HG02798 (cell line): ENCODE results near the gene LHX3.
A peak's percentile ranks its signal among the peaks of the same experiment; 100 is the strongest.

Source experiments
- ATAC-seq: cut with Tn5 transposase; IDR thresholded peaks from one replicate; pipeline ENCODE4 v1.9.1; 2021; ENCODE audit warnings: mild to moderate bottlenecking; ENCODE audit not compliant: unreplicated experiment, poor library complexity

The LHX3 gene

DNA sequence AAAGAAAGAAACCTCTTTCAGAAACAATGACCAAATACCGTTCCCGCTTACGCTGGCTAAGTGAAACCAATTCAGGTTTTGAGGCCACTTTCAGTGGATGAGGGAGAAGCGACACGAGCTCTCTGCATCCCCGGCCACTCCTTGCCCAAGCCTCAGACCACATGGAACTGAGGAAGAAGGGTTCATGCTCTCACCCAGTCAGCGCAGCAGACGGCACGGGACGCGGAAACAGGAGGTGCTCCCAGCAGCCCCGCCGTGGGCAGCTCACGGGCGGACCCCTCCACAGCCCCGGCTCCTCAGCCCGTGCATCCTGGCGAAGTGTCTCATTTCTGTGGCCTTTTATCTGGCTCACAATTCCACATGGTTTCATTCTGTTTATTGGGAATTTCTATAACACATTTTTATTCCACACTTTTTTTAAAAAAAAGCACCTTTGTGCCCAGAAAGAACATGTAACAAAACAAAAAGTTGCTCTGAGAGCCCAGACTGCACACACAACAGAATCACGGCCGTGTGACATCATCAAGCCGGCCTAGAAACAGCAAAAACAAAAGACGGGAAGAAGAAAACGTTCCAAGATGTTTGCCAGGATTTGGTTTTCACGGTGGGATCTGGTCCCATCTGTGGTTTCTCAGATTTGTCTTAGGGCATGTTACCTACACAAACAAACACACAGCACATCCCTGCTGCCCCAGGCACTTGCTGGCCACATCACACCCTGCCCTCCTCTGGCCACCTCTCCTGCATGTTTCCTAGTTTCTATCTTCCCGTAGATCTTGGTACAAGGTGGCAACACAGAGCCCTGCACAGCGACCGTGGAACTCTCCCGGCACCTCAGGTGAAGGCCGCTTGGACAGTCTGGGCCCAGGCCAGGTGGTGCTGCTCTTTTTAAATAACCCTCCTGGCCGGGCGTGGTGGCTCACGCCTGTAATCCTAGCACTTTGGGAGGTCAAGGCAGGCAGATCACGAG, 24.5 kb upstream of the LHX3 start:
- ATAC-seq, result no peak

DNA sequence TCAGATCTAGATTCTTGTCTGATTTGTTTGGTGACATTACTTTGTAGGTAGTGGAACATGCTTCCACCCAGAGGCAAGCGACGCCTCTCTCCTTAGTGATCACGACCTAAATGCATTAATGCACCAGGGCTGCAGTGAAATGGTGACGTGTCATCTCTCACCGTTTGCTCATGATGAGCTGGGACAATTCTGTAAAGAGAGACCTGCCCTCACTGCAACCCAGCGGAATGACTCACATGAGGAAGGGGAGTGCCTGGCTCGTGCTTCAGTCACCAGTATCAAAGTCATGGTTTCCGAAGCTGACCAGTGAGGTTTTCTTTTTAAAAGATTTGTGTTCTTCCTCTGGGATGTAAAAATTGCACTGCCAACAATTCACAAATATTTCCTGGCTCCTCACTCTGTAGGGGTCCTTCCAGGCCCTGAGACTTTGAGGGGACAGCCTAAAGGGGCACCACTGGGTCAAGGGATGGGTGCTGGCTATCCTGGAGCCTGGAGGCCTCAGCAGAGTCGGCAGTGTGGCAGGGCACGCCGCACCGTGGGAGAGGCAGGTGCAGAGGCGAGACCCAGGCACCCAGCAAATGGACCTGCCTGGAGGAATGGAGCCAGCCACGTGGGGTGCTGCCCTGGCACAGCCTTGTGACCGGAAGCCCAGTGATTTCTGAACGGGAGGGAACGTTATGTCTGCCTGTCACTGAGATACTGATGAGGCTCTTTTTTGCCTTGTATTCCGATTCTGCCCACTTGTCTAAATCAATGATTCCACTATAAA, 23.4 kb upstream of the LHX3 start:
- no peak for ATAC-seq

DNA sequence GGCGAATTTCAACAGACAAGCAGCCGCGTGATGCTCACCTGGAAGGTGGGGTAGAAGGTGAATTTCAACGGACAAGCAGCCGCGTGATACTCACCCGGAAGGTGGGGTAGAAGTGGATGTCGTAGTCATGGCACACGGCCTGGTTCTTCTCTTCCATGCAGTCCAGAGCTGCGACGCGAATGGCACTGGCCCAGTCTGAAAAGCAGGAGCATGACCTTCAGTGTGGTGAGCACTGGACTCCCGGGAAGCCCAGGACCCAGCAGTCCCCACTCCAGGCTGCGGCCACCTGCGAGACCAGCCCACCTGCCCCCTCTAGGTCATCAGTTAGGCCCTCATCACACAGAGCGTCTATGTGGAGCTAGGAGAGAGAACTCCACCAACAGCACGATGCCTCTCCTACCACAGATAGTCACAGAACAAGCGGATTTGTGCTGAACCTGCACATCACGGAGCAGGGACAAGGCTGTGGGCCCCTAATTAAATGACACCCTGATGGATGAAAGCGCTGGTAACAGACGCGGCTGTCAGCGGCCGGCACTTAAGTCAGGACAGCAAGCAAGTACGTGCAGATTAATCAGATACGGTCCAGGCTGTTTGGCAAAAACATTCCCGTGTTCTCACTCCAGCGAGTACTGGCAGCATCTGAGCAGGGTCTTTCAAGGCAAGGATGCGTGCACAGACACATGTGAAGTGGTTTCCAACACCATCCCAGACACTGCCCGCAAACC, 21.9 kb upstream of the LHX3 start:
- no peak for ATAC-seq

DNA sequence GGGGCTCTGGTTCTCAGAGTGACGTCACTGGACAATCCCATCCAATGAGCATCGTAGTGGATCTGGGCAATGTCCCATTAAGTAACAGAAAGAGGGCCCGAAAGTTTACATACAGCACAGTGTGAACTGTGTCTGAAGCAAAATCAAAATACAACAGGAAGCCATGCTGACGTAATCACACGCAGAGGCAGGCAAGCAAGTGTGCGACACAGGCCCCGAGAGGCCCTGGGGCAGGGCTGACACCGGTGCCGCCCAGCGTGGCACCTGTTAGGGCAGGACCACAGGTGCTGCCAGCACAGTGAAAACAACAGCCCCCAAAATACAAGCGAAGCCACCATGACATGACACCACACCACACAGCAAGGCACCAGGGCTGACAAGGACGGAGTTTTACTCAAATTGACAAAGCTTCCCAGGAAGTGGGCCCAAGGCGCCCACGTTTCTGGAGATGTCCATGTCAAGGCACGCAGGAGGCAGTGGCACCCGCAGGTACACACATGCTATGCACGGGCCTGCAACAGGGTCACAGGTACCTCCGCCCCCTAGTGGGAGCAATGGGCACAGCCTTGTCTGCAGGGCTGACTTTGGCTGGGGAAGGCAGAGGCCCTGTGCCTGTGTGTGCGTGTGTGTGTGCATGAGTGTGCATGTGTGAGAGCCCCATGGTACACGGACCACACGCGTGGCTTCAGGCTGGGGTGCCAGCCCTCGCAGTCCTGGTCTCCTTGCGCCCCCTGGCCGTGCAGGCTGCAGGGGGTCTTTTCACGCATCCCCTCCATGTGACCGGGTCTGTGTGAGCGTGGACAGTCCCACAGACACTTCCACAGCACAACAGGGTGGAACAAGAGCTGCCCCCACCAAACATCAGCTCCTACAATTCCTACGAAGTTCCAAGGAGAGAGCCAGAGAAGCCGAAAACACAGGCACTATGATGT, 21.1 kb upstream of the LHX3 start:
- ATAC-seq, result peak; percentile 62

DNA sequence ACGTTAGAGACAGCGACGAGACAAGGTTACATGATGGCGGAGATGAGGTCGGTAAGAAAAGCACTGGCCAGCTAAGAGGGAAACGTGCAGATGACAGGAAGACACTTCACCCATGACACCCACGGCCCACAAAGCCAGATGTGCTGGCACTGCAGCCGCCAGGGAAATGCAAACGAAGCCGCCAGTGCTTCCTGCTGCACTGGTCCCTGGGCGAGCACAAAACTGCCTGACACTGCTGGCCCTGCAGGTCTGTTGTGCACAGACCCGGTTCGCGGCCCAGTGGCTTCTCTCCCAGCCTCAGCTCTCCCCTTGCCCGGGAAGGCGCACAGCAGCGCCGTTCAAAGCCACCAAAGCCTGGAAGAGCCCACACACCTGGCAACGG, 20.4 kb upstream of the LHX3 start:
- ATAC-seq, result peak; percentile 54

DNA sequence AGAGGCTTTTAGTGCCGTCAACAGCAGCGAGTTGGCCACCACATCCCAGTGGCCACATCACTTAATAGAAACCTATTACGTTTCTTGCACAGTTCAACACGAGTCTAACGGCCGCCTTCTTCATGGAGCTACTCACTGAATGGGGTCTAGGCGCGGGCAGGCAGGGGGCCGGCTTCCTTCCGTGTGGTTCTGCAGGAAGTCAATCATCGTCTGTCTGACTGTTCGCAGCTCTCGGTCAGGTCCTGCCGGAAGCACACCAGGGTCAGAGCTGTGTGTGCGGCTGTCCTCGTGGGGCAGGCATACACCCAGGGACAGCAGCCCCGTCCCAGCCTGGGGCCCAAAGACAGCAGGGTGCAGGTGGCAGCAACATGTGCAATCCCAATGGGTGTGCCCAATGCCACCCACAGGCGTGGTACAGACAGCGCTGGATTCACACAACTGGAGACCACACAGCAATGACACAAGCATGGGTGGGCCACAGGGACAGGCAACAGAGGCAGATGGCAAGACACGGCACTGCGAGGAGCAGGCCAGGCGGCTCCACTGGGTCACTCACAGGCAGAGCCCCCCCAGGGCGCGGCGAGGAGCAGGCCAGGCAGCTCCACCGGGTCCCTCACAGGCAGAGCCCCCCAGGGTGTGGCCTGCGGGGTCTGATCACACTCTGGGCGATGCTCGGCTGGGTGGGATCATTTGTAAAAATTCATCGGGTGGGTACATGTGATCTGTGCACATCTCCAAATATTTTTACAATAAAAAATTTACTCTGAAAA, 19.1 kb upstream of the LHX3 start:
- ATAC-seq, result no peak

DNA sequence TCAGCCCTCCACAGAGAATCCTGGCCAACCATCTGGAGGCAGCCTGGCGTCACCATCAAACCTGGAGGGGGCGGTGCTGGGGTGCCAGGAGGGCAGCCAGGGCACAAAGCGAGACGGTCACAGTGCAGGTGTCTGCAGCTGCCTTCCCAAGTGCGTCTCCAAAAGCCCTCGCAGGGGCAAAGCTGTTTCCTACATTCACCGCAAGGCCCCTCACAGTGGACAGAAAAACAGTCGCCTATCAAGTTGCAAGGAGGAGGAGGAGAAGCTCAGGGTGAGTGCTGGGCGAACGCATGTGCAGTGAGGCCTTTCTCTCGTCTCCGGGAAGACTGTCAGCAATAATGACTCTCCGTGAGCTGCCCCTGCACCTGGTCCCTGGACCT, 18.0 kb upstream of the LHX3 start:
- no peak for ATAC-seq

DNA sequence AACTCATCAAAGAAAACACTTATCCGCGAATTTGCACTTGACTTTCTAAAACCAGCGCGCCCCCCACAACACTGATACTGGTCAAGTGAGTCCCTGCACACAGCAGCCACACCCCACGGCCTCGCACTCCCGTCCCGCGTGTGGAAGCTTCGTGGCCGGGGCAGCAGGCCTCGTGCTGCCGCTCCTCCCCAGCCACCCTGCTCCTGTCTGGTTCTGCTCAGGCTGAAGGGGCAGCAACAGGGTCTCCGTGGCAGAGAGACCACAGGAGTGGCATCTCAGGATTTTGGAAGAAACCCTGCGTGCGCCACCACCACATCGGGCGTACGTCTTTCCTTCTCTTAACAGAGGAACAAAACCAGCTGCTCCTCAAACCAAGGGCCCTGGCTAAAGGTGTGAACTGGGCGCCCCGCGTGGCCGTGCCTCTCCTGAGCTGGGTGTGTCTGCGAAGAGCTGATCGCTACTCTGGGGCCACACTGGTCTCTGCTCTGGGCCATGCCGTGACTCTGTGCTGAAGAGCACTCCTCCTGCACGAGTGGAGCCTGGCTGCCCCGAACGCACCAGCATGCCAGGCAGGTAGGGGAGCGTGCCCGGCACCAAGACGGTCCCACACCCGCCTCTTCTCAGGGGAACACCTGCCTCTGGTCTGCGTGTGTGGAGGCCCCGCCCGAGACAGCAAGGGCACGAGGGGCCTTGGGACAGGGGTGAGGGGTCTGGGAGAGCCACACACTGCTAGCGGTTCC, 17.4 kb upstream of the LHX3 start:
- no peak for ATAC-seq

DNA sequence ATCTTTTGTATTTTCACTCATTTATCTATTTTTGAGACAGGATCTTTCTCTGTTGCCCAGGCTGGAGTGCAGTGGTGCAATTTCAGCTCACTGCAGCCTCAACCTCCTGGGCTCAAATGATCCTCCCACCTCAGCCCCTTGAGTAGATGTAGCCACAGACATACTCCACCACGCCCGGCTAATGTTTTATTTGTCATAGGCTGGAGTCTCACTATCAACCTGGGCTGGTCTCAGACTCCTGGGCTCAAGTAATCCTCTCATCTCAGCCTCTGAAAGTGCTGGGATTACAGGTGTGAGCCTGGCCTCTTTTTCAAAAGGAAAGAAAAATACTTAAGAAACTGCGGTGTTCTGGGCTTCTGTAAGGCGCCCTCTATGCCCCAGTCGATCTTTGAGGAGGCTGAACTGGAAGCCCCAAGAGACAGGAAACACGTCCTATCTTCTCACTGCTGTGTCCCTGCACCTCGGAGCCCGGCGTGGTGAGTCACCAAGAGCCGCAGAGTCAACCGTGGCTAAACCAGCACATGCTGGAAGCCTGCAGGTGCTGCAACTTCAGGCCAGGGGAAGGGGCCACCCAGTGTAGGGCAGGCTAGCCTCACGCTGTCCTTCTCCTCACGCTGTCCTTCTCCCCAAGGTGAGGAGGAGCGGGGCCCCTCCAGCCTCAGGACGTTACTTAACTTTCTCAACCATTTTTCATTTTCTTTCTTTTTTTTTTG, 15.2 kb upstream of the LHX3 start:
- ATAC-seq, result no peak

DNA sequence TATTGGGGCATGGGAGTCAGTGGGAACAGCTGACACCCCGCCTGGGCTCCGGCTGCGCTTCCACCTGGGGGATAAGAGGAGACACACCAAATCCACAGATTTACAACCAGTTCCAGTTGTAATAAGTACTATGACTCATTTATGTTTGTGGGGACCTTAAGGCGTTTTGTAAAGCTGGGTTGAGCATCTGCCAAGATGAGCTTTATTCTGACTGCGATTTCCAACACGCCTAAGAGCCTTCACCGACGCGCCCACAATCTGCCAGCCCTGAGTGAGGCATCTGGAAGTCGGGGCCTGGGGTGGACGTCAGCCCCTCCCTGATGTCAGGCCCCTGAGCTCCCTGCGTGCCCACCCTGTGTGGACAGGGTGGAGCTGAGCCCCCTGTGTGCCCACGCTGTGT, 14.3 kb upstream of the LHX3 start:
- no peak for ATAC-seq

DNA sequence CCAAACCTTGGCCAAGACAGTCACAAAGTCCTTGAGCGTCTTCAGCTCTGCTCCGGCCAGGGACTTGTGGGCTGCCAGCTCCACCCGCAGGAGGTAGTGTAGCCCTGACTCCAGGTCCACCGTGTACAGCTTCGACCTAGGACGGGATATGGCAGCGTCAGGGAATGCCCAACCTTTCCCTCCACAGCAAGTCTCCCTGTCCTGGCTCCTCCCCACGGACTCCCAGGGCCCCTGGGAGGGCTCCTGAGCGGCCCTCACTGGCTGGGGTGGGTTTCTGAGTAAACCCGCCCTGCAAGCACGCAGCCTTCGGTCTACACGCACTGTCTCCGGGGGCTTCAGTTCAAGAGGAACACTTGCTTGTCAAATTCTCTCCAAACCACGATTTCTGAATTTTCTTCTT, 13.7 kb upstream of the LHX3 start:
- no peak for ATAC-seq

DNA sequence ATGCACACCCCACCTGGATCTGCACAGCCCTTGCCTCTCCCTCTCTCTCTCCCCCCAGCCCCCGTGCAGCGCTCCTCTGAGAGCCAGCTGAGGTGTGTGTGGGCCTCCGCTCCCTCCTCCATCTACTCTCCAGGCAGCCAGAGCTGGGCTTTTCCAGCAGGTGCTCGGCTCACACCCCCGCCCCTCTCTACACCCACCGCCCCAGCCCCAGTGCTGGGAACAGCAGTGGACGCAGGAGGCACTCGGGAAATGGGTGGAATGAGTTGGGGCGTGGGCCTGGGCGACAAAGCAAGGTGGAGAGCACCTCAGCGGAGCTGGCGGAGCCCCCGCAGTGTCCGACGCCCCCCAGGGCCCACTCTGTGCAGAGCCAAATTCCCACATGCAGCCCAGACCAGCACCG, 13.3 kb upstream of the LHX3 start:
- no peak for ATAC-seq

DNA sequence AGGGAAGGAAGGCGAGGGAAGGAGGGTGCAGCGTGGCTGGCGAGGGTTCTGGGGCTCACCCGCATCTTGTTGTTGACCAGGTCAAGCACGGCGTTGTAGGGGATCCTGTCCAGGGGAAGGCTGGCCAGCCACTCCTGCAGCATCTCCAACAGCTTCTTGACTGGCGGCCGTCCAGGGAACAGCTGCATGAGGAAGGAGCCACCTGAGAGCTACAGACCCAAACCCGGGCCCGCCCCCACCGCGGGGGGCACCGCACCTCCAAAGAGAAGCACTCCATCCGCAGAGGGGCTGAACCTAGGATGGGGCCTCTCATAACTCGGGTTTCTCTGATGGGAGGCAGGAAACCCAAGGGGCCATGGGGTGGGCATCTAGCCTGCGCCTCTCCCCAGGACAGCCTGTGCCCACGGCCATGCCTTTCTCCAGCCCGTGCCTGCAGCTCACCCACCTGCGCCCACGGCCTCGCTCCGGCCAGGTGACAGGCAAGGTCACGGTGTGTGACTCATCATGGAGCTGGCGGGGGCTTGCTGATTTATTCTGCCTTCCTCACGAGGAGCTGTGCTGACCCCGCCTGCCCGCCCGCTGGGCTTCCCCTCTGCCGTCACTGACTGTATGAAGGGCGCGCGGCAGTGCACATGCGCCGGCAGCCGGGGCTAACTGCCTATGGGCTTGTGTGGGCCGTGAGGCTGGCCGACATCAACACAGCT, 11.8 kb upstream of the LHX3 start:
- ATAC-seq, result no peak

DNA sequence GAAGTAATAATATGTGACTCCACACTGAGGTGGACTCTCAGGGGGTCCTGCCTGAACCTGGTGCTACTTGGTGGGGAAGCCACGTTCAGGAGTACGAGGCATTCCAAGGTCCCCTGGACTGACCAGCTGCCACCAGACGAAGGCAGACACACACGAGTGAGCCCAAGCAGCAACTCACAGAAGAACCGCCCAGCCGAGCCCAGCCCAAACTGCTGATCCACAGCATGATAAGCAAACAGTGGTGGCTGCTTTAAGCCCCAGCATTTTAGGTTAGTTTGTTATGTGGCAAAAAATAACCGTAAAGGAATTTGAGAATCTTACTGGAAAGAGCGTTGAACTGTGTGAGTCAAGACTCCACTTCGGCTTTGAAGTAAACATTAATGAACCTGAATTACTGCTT, 8.8 kb upstream of the LHX3 start:
- no peak for ATAC-seq

DNA sequence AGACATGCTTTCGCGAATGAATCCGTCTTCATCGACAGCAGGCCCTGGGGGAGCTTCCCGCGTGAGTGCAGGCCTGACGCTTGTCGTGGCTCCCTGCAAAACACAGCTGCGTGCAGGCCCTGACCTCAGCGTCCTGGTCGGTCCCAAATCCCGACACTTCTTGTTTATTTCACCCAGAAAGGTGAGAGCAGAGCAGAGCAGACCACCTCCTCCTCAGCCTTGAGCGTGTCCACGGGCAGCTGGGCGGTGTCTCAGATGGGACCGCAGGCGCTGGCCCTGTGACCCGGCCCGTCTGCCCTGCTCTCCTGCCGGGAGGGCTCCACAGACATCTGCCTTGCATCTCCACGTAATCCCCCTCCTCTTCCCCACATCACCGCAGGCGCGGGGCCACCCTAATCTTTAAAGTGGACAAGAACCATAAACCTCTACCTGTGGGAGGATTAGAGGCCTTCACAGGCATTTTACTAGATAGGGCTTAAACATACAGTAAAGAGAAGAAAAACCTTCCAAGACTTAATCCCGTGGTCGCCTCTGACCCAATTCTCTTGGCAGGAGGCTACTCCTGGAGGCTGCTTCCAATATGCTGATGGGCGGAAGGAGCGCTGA, 7.5 kb upstream of the LHX3 start:
- no peak for ATAC-seq

DNA sequence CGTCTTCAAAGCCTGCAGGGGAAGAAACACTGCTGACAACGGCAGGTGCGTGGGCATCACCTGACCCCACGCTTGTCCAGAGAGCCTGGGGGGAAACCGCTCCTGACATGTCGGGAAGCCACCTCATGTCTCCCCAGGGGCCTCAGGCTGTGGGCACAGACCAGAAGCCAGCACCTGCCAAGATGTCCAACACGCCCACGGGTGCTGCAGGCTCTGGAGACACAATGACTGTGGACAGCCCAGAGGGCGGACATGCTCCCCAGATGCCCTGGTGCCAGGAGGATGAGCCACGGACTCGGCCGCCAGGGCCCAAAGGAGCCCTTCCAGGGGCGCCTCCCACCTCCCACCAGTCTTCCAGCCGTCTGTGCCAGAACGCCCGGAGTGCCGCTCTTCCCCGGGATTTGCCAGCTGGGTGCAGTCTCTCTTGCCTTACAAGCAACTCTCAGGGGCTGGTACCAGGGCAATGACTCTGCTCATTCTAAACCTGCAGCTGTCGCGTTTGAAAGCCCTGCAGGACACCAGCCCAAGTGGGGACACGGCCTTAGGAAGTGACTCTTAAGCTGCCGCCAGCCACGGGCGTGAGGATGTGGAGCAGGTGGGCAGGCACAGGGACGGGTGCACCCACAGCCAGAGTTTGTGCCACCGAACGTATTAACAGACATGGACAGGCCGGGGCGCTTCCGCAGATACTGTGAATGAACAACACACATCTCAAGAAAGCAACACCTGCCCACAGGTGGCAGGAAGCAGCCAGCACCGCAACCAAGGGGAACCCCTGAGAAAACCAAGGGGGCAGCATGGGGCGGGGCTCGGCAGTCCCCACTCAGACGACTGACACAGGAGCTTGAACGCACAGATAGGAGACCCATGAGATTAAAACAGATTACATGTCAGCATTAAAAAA, 6.8 kb upstream of the LHX3 start:
- ATAC-seq, result no peak
